Glomerular visceral epithelial cell (primary cell): ENCODE results near the gene KIAA1755.

ENCODE experiments used
- DNase-seq: peaks from one replicate; pipeline ENCODE4 v3.0.0-alpha.2; 2016; ENCODE audit errors: extremely low spot score

Gene KIAA1755

GRCh38 chr20:38241201-38241600, 19.3 kb downstream of the KIAA1755 start:
- no peak for DNase-seq

GRCh38 chr20:38239441-38239840, 21.1 kb downstream of the KIAA1755 start:
- no peak for DNase-seq

GRCh38 chr20:38238829-38239228, 21.7 kb downstream of the KIAA1755 start:
- DNase-seq: no peak

GRCh38 chr20:38237381-38237780, 23.2 kb downstream of the KIAA1755 start:
- no peak for DNase-seq

GRCh38 chr20:38231531-38232121, 28.9 kb downstream of the KIAA1755 start:
- DNase-seq: no peak

- no peak for DNase-seq
These were observed 29.5 kb downstream of the KIAA1755 start for GRCh38 chr20:38230957-38231526.

- DNase-seq: no peak
These were observed 30.3 kb downstream of the KIAA1755 start for GRCh38 chr20:38230253-38230551.

GRCh38 chr20:38229376-38230252, 30.9 kb downstream of the KIAA1755 start:
- DNase-seq: peak; percentile 31

- no peak for DNase-seq
These were observed 32.1 kb downstream of the KIAA1755 start for GRCh38 chr20:38228436-38228835.

GRCh38 chr20:38227420-38228360, 32.8 kb downstream of the KIAA1755 start:
- DNase-seq: no peak

GRCh38 chr20:38226553-38226952, 34.0 kb downstream of the KIAA1755 start:
- DNase-seq: no peak

GRCh38 chr20:38225900-38226263, 34.7 kb downstream of the KIAA1755 start:
- no peak for DNase-seq

GRCh38 chr20:38225240-38225899, 35.2 kb downstream of the KIAA1755 start:
- no peak for DNase-seq

- DNase-seq: no peak
These were observed 36.0 kb downstream of the KIAA1755 start for GRCh38 chr20:38224531-38224930.

GRCh38 chr20:38223743-38224100, 36.8 kb downstream of the KIAA1755 start:
- DNase-seq: no peak

- DNase-seq: no peak
These were observed 37.4 kb downstream of the KIAA1755 start for GRCh38 chr20:38222923-38223742.

- DNase-seq: peak; percentile 72
These were observed 38.2 kb downstream of the KIAA1755 start for GRCh38 chr20:38222231-38222922.

- peak; percentile 79 for DNase-seq
These were observed 39.4 kb downstream of the KIAA1755 start for GRCh38 chr20:38221119-38221589.

- DNase-seq: no peak
These were observed 39.9 kb downstream of the KIAA1755 start for GRCh38 chr20:38220587-38221118.
